ENCODE measurements around the gene ERN1.

DNA sequence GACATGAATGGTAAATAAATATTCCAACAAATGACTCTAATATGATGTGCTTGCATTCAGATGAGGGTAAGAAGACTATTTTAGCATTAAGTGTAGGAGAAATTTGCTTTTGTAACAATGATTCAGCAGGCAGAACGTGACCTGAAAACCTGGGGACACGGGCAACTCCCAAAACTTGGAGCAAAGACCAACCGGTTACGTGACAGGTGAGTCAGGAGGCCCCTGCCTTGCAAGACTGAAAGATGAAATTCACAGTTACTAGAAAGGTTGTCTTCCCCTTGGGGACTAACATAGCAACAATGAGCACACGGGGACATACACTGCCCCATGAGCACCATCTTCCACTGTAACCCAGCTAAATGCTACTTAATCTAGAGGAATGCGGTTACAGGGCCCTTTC is 33.5 kb upstream of the ERN1 start:
- TF ChIP-seq CTCF (IDR thresholded peaks at IDR 0.05; ENCODE audit: low read depth, low read length) (no peak), MAX (IDR thresholded peaks at IDR 0.05; ENCODE audit: low read depth, low read length) (no peak), POLR2A (IDR thresholded peaks at IDR 0.05; ENCODE audit: extremely low read depth, insufficient read length) (no peak)

All from NB4 (cell line).